WTC11 (cell line): Measurements from ENCODE around the gene NAT8L.

Experiments
- ETV6 ChIP-seq: sonication (generic); formaldehyde crosslinking; IDR thresholded peaks from 2 replicates; pipeline ENCODE4 v1.8.1; 2022; ENCODE audit warnings: mild to moderate bottlenecking, missing genetic modification reagents
- FOXK1 ChIP-seq: sonication (generic); formaldehyde crosslinking; IDR thresholded peaks from 2 replicates; pipeline ENCODE4 v1.8.0; 2022; ENCODE audit warnings: mild to moderate bottlenecking, moderate library complexity, missing genetic modification reagents
- HMGA2 ChIP-seq: fragments of 250-450 bp; sonication (Bioruptor Pico); IDR thresholded peaks from 2 replicates; pipeline ENCODE4 v1.4.0; 2021; ENCODE audit warnings: mild to moderate bottlenecking, moderate library complexity
- NR3C1 ChIP-seq: sonication (generic); formaldehyde crosslinking; conservative IDR thresholded peaks from 2 replicates; pipeline ENCODE4 v1.8.1; 2023; ENCODE audit warnings: low read depth, mild to moderate bottlenecking, missing genetic modification reagents
- TCF7 ChIP-seq: sonication (generic); formaldehyde crosslinking; IDR thresholded peaks from 2 replicates; pipeline ENCODE4 v1.8.0; 2022; ENCODE audit warnings: mild to moderate bottlenecking, low read depth, missing genetic modification reagents, moderate library complexity
- TP53 ChIP-seq: sonication (generic); formaldehyde crosslinking; IDR thresholded peaks from 2 replicates; pipeline ENCODE4 v1.8.1; 2023; ENCODE audit warnings: mild to moderate bottlenecking, missing genetic modification reagents
- ZNF232 ChIP-seq: sonication (generic); formaldehyde crosslinking; IDR thresholded peaks from 2 replicates; pipeline ENCODE4 v1.8.0; 2022; ENCODE audit warnings: mild to moderate bottlenecking, missing genetic modification reagents
- TF ChIP-seq, protein P1 (sequence below): fragments of 200-600 bp; IDR thresholded peaks from 2 replicates; pipeline ENCODE4 v1.8.0; 2022; ENCODE audit warnings: antibody characterized with exemption
- TF ChIP-seq, protein P2 (sequence below): sonication (generic); formaldehyde crosslinking; IDR thresholded peaks from 2 replicates; pipeline ENCODE4 v1.8.1; 2023; ENCODE audit warnings: mild to moderate bottlenecking, missing genetic modification reagents, moderate library complexity
- TF ChIP-seq, protein P3 (sequence below): sonication (generic); formaldehyde crosslinking; IDR thresholded peaks from 2 replicates; pipeline ENCODE4 v1.8.0; 2022; ENCODE audit warnings: mild to moderate bottlenecking, missing genetic modification reagents
- TF ChIP-seq, protein P4 (sequence below): sonication (generic); formaldehyde crosslinking; IDR thresholded peaks from 2 replicates; pipeline ENCODE4 v1.8.0; 2022; ENCODE audit warnings: mild to moderate bottlenecking, missing genetic modification reagents
- TF ChIP-seq, protein P5 (sequence below): sonication (generic); formaldehyde crosslinking; IDR thresholded peaks from 2 replicates; pipeline ENCODE4 v1.8.1; 2023; ENCODE audit warnings: mild to moderate bottlenecking, missing genetic modification reagents
- TF ChIP-seq, protein P6 (sequence below): sonication (generic); formaldehyde crosslinking; IDR thresholded peaks from 2 replicates; pipeline ENCODE4 v1.8.1; 2022; ENCODE audit warnings: low read depth, mild to moderate bottlenecking, moderate library complexity, missing genetic modification reagents, borderline replicate concordance

DNA sequence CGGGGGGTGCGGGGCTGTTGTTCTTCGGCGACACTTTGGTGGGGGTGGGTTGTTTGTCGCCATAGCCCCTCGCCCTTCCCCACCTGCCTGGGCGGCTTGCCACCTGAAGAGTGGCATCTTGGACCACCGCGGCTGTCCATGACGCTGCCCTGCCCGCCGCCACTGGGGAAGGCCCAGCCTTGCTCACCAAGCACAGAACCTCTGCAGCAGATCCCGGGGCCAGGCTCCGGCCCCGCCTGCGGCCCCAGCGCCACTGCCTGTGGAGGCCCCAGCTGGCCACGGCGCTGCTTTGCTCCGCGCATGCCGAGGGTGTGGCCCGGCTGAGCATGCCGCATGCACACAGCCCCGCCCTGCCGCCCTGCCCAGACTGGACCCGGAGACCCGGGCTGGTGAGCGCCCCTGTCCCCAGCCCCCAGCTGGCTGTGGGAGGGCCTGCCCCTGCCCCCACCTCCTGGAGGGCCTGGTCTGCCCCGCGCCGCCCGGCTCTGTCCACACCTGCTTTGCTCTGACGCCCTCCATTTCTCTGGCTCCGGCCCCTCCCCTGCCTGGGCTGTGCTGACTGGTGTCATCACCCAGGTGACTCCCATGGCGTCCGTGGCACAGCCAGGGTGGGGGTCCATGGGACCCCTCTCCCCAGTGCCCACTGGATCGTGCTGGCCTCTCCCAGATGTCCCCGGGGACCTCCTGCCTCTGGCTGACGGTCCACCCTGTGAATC is 5.3 kb downstream of the NAT8L start:
- TF ChIP-seq ETV6 (no peak), HMGA2 (CRISPR knock-in tag) (no peak), TCF7 (CRISPR knock-in tag) (no peak), ZNF232 (CRISPR knock-in tag) (no peak), TP53 (CRISPR knock-in tag) (no peak), NR3C1 (CRISPR knock-in tag) (no peak), FOXK1 (no peak)
- TF ChIP-seq, protein P1, sequence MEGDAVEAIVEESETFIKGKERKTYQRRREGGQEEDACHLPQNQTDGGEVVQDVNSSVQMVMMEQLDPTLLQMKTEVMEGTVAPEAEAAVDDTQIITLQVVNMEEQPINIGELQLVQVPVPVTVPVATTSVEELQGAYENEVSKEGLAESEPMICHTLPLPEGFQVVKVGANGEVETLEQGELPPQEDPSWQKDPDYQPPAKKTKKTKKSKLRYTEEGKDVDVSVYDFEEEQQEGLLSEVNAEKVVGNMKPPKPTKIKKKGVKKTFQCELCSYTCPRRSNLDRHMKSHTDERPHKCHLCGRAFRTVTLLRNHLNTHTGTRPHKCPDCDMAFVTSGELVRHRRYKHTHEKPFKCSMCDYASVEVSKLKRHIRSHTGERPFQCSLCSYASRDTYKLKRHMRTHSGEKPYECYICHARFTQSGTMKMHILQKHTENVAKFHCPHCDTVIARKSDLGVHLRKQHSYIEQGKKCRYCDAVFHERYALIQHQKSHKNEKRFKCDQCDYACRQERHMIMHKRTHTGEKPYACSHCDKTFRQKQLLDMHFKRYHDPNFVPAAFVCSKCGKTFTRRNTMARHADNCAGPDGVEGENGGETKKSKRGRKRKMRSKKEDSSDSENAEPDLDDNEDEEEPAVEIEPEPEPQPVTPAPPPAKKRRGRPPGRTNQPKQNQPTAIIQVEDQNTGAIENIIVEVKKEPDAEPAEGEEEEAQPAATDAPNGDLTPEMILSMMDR = no peak
- TF ChIP-seq, protein P2, sequence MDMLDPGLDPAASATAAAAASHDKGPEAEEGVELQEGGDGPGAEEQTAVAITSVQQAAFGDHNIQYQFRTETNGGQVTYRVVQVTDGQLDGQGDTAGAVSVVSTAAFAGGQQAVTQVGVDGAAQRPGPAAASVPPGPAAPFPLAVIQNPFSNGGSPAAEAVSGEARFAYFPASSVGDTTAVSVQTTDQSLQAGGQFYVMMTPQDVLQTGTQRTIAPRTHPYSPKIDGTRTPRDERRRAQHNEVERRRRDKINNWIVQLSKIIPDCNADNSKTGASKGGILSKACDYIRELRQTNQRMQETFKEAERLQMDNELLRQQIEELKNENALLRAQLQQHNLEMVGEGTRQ (CRISPR knock-in tag) = no peak
- TF ChIP-seq, protein P3, sequence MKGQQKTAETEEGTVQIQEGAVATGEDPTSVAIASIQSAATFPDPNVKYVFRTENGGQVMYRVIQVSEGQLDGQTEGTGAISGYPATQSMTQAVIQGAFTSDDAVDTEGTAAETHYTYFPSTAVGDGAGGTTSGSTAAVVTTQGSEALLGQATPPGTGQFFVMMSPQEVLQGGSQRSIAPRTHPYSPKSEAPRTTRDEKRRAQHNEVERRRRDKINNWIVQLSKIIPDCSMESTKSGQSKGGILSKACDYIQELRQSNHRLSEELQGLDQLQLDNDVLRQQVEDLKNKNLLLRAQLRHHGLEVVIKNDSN (CRISPR knock-in tag) = no peak
- TF ChIP-seq, protein P4, sequence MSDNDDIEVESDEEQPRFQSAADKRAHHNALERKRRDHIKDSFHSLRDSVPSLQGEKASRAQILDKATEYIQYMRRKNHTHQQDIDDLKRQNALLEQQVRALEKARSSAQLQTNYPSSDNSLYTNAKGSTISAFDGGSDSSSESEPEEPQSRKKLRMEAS = no peak
- TF ChIP-seq, protein P5, sequence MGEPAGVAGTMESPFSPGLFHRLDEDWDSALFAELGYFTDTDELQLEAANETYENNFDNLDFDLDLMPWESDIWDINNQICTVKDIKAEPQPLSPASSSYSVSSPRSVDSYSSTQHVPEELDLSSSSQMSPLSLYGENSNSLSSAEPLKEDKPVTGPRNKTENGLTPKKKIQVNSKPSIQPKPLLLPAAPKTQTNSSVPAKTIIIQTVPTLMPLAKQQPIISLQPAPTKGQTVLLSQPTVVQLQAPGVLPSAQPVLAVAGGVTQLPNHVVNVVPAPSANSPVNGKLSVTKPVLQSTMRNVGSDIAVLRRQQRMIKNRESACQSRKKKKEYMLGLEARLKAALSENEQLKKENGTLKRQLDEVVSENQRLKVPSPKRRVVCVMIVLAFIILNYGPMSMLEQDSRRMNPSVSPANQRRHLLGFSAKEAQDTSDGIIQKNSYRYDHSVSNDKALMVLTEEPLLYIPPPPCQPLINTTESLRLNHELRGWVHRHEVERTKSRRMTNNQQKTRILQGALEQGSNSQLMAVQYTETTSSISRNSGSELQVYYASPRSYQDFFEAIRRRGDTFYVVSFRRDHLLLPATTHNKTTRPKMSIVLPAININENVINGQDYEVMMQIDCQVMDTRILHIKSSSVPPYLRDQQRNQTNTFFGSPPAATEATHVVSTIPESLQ (CRISPR knock-in tag) = no peak
- TF ChIP-seq, protein P6, sequence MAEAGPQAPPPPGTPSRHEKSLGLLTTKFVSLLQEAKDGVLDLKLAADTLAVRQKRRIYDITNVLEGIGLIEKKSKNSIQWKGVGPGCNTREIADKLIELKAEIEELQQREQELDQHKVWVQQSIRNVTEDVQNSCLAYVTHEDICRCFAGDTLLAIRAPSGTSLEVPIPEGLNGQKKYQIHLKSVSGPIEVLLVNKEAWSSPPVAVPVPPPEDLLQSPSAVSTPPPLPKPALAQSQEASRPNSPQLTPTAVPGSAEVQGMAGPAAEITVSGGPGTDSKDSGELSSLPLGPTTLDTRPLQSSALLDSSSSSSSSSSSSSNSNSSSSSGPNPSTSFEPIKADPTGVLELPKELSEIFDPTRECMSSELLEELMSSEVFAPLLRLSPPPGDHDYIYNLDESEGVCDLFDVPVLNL = no peak
